KBM-7 (cell line): ENCODE data around the gene PCBD1.

Source experiments
- DNase-seq: peaks from one replicate; pipeline ENCODE4 v3.0.0-alpha.2; 2015
- in situ Hi-C: fragments of 300-500 bp; cut with MboI; formaldehyde crosslinking; loops from 2 replicates; pipeline ENCODE4 v1.14.3; 2020; ENCODE audit warnings: low sequenced_read_pairs, low pct_unique_long_range_greater_than_20kb, mixed read lengths

Gene PCBD1

DNA sequence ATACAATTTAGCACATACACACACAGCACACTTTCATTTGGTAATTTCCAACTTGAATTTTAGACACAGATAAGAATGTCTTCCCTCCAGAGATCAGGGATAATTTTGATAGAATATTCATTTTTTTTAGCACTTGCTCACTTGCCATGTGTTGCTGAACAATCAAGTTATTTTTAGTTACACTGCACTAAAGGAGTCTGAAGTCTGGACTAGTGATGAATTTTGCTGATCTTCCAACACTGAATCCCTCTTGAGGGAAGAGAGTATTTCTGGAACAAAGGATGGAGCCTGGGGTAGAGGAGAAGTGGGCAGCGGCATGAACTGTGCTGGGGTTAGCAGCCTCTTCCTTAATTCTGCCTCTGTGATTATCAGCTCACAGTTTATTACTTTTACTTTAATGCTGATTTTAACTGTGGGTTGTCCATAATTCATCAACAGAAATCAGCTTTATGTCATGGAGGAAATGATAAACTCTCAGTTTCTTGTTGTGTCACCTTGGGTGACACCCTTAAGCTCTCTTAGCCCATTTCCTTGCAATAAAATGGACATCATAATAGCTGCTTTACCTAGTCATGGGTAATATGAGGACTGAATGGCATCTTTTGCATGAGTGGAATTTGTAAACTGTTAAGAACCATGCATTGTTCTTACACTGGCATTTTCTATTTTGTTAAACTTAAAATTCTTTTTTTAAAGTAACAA lies 40.6 kb downstream of the PCBD1 start:
- DNase-seq = no peak

GRCh38 chr10:70846795-70847194 lies 41.6 kb downstream of the PCBD1 start:
- DNase-seq = no peak
- in situ Hi-C loops = no loop called here

More for the DNA sequence above, 40.6 kb downstream of the PCBD1 start:
- in situ Hi-C loops = no loop called here

- no peak for DNase-seq
- in situ Hi-C loops = no loop called here
Observed at GRCh38 chr10:70845816-70846215, 42.5 kb downstream of the PCBD1 start.

DNA sequence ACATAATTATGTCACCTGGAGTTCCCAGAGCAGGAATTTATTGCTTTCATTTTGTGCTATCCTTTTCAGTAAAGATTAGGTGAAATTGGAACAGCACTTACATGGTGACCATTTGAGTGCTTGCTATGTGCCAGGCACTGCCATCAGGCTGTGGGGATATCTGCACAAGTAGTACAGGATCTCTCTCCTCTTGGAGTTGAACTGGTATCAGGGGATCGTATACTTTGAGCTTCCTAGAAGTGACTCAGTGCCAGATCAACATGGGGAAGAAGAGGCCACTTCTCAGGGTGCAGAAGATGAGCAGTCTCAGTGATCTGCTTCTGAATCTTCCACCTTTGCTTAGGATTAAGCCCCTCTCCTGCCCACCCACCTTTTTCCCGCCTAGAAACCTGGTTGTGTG lies 43.1 kb downstream of the PCBD1 start:
- in situ Hi-C loops = no loop called here

DNA sequence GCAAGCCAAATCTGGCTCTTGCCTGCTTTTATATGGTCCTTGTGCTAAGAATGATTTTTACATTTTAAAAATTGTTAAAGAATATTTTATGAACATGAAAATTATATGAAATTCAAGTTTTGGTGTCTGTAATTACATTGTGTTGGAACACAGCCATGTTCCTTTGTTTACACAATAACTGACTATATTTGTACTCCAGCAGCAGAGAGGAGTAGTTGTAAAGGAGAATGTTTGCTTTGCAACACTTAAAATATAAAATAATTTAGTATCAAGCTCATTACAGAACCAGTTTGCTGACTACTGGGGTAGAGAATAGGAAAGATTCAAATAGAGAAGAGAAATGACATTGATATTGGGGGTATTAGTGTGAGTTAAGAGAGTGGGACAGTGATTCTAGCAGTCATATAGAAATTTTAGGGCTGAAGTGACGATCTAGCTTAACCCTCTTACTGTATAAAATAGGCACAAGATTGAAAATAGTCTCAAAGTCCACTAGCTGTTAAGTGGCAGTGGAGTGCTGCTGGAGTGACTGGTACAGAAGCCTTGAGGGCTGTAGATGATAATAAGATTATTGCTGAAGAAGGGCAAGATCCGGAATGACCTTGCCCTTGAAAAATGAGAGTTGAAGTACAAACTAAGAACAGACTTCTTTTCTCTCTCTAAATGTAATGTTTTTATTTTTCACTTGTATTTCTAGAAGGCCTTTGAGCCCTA lies 44.4 kb downstream of the PCBD1 start:
- no peak for DNase-seq
- in situ Hi-C loops = no loop called here

More for the DNA sequence above, 43.1 kb downstream of the PCBD1 start:
- no peak for DNase-seq

- in situ Hi-C loops = no loop called here
- DNase-seq = no peak
Observed at GRCh38 chr10:70843333-70843732, 45.0 kb downstream of the PCBD1 start.

- in situ Hi-C loops = no loop called here
- no peak for DNase-seq
Observed at GRCh38 chr10:70840836-70841235, 47.5 kb downstream of the PCBD1 start.

DNA sequence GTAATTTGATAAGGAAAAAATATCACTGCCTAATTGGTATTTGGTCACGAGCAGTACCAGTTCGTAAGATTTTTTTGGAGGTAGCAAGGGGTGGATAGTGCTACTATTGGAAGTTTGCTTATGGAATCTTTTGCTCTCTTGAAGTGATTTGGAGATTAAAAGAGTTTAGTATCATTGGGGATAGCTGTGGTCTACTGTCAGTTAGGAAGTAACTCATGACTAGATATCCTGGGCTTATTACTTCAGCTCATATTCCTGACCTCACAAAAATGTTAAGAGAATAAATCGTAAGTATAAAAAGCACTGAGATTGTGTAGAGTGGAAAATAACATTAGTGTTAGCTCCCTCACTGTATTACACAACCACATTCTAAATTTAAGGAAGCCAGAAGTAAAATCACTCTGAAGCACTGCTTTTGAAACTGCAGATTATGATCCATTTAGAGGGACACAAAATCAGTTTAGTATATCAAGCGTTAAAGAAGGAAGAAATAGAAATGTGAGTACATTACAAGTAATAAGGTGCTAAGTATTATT lies 50.0 kb downstream of the PCBD1 start:
- no peak for DNase-seq
- in situ Hi-C loops = no loop called here

GRCh38 chr10:70837660-70838059 lies 50.7 kb downstream of the PCBD1 start:
- in situ Hi-C loops = no loop called here
- no peak for DNase-seq

DNA sequence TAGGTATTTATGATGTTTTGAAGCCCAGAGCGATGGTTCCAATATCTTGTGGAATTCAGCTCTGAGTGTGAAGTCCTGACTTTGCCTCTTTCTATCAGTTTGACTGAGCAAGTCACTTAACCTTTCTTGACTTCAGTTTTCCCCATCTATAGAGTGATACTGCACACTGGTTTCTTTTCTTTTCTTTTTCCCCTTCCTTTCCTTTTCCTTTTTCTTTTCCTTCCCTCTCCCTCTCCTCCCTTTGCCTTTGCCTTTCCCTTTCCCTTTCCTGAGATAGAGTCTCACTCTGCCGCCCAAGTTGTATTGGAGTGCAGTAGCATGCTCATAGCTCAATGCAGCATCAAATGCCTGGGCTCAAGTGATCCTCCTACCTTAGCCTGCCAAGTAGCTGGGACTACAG lies 52.0 kb downstream of the PCBD1 start:
- in situ Hi-C loops = no loop called here

GRCh38 chr10:70834441-70835151 lies 53.8 kb downstream of the PCBD1 start:
- DNase-seq = no peak
- in situ Hi-C loops = no loop called here

More for the DNA sequence above, 52.0 kb downstream of the PCBD1 start:
- no peak for DNase-seq

DNA sequence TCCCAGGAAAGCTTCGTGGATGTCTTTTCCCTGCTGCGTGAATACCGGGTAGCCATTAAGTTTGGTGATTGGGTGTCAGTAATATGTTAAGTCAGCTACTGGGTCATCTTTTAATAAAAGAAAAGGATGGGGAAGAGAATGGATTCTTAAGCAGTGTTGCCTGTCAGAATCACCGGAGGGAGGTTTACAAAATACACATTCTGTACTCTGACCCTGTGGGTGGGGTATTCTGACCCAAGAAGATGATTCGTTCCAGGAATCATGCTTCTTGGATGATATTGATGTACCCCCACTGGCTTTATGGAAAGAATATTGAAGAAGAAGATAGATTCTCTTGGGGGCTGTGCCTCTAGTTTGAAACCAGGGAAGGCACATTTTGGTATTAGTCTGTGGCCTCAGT lies 54.3 kb downstream of the PCBD1 start:
- DNase-seq = no peak
- in situ Hi-C loops = no loop called here

GRCh38 chr10:70833601-70834000 lies 54.8 kb downstream of the PCBD1 start:
- in situ Hi-C loops = no loop called here
- no peak for DNase-seq
